AG08396 (cell line): ENCODE measurements around the gene SMLR1.

Source experiments
- DNase-seq: peaks from one replicate; pipeline ENCODE4 v3.0.0; 2012; ENCODE audit warnings: low spot score, mixed read lengths

The SMLR1 gene

GRCh38 chr6:130824978-130825694 is 2.1 kb upstream of the SMLR1 start:
- no peak for DNase-seq

- no peak for DNase-seq
Measured at GRCh38 chr6:130825772-130826441, 1.3 kb upstream of the SMLR1 start.

GRCh38 chr6:130826442-130827246 is 562 bp upstream of the SMLR1 start:
- no peak for DNase-seq

- DNase-seq, result no peak
Measured at GRCh38 chr6:130829333-130829910, 2.2 kb downstream of the SMLR1 start.

- no peak for DNase-seq
Measured at GRCh38 chr6:130831607-130832006, 4.4 kb downstream of the SMLR1 start.

GRCh38 chr6:130833569-130833968 is 6.4 kb downstream of the SMLR1 start:
- no peak for DNase-seq

- no peak for DNase-seq
Measured at GRCh38 chr6:130834482-130835251, 7.5 kb downstream of the SMLR1 start.

- DNase-seq, result no peak
Measured at GRCh38 chr6:130836055-130836640, 8.9 kb downstream of the SMLR1 start.

- DNase-seq, result no peak
Measured at GRCh38 chr6:130837067-130837466, 9.9 kb downstream of the SMLR1 start.

- no peak for DNase-seq
Measured at GRCh38 chr6:130838250-130838860, 11.1 kb downstream of the SMLR1 start.

GRCh38 chr6:130838951-130839350 is 11.7 kb downstream of the SMLR1 start:
- no peak for DNase-seq

GRCh38 chr6:130839379-130839778 is 12.2 kb downstream of the SMLR1 start:
- DNase-seq, result no peak

- no peak for DNase-seq
Measured at GRCh38 chr6:130840050-130840449, 12.8 kb downstream of the SMLR1 start.

- no peak for DNase-seq
Measured at GRCh38 chr6:130841128-130841728, 14.0 kb downstream of the SMLR1 start.

- peak; percentile 13 for DNase-seq
Measured at GRCh38 chr6:130843575-130844320, 16.5 kb downstream of the SMLR1 start.

GRCh38 chr6:130846501-130846900 is 19.3 kb downstream of the SMLR1 start:
- no peak for DNase-seq

GRCh38 chr6:130847001-130847910 is 20.1 kb downstream of the SMLR1 start:
- no peak for DNase-seq

- DNase-seq, result no peak
Measured at GRCh38 chr6:130848945-130849344, 21.7 kb downstream of the SMLR1 start.

GRCh38 chr6:130849594-130849993 is 22.4 kb downstream of the SMLR1 start:
- no peak for DNase-seq
